Measurements from ENCODE around the gene DGUOK. TPM values are rescaled to one million over a fixed set of nuclear protein-coding genes. Genes with fewer than 3 reads are reported as not detected.
"Not testable (repeated sequence)": the region's sequence is repeated elsewhere in the genome, so short reads cannot be mapped to it uniquely, and the experiment has no call there.

DGUOK gene
- 62.9 and 64.2 TPM in 2 replicates for total RNA-seq

GRCh38 chr2:73926493-73927327, at the start of gene DGUOK:
TSS of gene DGUOK (plus strand) at chr2:73926880. CDS start at chr2:73926911, 31 bp downstream.
- intact Hi-C loops (cut with micrococcal nuclease), result loop anchor here (1.0 to 10.0 kb wide), 22 partner anchors 18 to 908 kb away; partner anchors contain the start of genes ALMS1, AUP1, BOLA3 and C2orf81

- intact Hi-C loops (cut with micrococcal nuclease), result no loop called here
Measured at GRCh38 chr2:73877071-73877802, 49.4 kb upstream of the DGUOK start.

DNA sequence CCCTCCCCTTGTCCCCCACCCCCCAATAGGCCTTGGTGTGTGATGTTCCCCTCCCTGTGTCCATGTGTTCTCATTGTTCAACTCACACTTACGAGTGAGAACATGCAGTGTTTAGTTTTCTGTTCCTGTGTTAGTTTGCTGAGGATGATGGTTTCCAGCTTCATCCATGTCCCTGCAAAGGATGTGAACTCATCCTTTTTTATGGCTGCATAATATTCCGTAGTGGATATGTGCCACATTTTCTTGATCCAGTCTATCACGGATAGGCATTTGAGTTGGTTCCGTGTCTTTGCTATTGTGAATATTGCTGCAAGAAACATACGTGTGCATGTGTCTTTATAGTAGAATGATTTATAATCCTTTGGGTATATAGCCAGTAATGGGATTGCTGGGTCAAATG, 48.7 kb upstream of the DGUOK start:
- intact Hi-C loops (cut with micrococcal nuclease), result not testable (repeated sequence)

DNA sequence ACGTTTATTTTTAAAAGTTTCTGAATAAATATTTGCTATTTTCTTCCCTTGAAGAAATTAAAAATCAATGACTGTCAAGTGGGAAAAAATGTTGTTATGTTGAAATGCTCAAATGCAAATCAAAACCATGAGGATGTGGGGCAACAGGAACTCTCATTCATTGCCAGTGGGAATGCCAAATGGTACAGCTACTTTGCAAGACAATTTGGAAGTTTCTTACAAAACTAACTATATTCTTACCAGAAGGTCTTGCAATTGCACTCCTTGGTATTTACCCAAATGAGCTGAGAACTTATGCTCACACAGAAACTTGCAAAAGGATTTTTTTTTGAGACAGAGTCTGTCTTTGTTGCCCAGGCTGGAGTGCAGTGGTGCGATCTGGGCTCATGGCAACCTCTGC, 41.3 kb upstream of the DGUOK start:
- intact Hi-C loops (cut with micrococcal nuclease), result no loop called here

DNA sequence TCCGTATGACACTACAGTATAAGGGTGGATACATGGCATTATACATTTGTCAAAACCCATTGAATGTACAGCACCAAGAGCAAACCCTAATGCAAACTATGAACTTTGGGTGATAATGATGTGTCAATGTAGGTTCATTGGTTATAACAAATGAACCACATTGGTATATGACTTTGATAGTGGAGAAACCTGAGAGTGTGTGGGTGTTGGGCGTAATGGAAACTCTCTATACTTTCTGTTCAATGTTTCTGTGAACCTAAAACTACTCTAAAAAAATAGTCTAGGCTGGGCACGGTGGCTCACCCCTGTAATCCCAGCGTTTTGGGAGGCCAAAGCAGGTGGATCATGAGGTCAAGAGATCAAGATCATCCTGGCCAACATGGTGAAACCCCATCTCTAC, 40.3 kb upstream of the DGUOK start:
- intact Hi-C loops (cut with micrococcal nuclease), result no loop called here

GRCh38 chr2:73887596-73888353, 38.9 kb upstream of the DGUOK start:
- intact Hi-C loops (cut with micrococcal nuclease), result not testable (repeated sequence)

GRCh38 chr2:73888388-73888787, 38.3 kb upstream of the DGUOK start:
- intact Hi-C loops (cut with micrococcal nuclease), result no loop called here

DNA sequence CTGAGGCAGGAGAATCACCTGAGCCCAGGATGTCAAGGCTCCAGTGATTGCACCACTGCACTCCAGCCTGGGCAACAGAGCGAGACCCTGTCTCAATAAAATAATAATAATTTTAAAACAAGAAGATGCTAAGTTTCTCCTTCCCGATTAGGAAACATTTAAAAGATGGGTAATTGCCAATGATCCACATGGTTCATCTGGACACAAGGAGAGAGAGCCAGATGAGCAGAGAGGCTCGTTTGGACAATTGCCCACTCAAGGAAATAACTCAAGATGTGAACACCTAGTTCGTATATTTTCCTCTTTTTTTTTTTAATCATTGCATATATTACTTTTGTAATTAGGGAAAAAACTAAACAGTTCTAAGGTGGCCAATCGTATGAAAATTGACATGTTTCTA, 37.5 kb upstream of the DGUOK start:
- intact Hi-C loops (cut with micrococcal nuclease), result no loop called here

DNA sequence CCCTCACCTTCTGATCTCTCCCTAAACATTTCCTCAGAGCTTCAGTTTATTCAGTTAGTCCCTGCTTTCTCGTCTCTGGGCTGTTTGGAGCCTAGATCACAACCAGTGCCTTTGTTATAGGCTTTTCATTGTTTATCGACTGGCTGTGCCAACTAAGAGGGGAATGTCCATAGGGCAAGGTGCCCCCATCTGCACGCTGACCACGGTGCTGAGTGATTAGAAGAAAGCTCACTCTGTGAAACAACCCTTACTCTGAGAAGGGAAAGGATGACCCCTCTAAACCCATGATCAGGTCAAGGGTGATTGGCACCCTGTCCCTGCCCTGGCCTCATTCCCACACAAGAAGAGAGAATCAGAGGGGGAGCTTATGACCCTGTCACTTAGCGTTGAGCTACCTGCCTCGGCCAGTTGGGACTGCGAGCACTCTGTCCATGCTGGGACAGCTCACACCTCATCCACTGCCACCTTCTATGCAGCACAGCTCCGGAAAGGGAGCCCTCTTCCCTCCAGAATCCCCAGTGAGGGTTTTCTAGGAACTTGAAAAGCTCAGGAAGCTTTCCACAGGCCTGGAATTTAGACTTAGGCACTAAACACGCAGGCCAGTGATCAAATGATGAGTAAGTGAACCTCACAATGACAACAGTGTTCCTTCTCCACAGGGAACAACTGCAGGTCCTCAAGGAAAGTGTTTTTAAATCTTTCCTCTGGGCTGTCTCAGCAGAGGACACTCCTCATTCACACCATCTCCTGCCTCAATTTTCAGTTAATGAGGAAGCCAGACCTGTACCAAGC, 36.2 kb upstream of the DGUOK start:
- intact Hi-C loops (cut with micrococcal nuclease), result no loop called here

GRCh38 chr2:73891276-73891901, 35.3 kb upstream of the DGUOK start:
- intact Hi-C loops (cut with micrococcal nuclease), result no loop called here

DNA sequence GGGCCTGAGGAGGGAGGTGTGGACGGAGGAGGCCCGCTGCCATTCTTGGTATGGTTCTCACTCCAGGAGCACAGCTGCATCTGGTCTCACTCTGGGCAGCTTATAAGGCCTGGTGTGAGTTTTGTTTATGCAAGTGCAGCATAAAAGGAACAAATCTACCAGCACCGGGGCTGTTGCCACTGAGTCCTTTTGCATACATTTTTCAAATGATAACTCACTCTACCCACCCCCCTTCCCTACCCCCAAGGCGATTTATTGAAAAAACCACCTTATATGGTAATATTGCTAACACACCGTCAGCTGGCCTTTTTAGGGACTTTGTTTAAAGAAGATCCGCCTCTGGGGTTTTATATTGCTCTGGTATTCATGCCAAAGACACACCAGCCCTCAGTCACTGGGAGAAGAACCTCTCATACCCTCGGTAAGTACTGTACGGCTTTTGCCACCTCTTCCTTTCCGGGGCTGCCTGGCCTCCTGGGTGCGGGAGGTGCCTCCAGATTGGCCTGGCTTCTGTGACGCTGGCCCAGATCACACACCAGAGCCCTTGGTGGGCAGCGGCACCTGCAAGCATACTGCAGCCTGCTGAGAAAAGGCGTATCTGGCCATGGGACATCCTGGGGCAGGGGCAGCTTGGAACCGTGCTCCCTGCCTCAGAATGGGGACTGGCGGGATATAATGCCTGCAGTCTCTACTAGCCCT, 33.9 kb upstream of the DGUOK start, which contains the start of gene ACTG2:
ACTG2 (plus strand) TSS at position 378 of the 699 bp plus-strand sequence. CDS start 8,304 bp downstream, outside the sequence.
- intact Hi-C loops (cut with micrococcal nuclease), result no loop called here

- intact Hi-C loops (cut with micrococcal nuclease), result no loop called here
Measured at GRCh38 chr2:73893764-73894474, 32.8 kb upstream of the DGUOK start.

DNA sequence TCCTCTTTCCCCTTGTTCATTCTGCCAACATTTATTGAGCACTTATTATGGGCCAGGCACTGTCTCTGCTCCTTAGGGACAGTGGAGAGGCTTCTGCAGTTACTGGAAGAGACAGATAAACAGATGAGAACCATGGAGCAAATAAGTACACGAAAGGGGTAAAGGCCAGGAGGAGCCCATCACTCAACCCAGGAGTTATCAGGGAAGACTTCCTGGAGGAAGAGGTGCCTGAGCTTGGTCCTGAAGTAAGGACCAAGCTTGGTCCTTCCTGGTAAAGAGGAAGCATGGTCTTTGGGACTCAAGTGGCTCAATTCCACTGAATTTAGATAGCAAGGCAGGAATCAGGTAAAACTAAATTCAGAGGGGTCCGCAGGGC, 32.2 kb upstream of the DGUOK start:
- intact Hi-C loops (cut with micrococcal nuclease), result no loop called here

GRCh38 chr2:73894877-73895276, 31.8 kb upstream of the DGUOK start:
- intact Hi-C loops (cut with micrococcal nuclease), result loop anchor here (5.0 kb wide), 1 partner anchor 38 kb away; no protein-coding TSS in a partner anchor

DNA sequence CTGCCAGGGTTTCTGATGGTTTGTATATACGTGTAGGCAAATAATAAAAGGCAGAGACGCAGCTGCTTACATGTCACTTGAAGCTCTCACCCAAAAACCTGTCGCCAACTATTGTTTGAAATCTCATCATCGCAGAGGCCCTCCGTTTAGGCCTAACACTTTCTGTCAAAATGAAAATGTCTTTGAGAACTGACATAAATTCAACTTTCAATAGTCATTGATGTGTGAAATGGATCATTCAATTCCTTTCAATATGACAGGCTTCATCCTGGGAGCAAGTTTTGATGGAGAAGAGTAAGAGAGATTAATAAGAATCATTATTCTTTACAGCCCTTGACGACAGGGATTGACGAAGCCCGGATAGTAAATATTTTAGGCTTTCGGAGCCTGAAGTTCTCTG, 31.2 kb upstream of the DGUOK start:
- intact Hi-C loops (cut with micrococcal nuclease), result loop anchor here (5.0 kb wide), 1 partner anchor 38 kb away; no protein-coding TSS in a partner anchor

DNA sequence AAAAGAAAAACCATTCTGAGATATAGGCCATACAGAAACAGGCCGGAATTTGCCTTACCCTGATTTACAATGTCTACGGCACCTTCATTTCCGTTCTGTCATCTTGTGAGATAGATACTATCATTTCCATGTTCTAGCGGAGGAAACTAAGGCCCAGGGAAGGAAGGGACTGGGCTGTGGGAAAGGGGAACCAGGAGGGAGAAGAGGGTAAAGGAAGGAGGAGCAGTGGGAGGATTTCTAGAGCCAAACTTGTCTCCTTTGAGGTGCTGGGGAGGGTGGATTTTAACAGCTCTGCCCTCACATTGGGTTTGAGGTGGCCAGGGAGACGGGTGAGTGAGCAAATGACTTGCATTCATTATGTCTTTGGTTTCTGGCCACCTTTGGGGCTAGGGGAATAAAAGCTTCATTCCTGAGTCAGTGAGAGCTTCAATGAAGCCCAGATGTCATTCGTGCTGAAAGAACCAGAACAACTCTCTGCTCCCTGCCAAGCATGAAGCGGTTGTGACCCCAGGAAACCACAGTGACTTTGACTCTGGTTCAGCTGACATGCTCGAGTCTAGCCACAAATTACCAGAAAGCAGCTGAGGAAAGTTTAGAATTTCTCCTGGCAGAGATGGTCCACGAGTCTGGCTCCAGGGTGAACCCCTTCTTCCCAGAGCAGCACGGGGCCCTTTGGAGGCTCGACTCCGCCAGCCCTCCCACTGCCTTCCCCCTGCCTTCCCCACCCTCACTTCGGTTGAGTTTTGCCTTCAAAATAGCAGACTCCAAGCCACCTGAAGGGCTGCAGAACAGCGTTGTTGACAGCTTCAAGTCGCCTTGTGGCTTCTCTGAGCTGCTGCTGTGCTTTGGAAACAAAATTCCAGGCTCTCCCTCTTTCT, 30.1 kb upstream of the DGUOK start:
- intact Hi-C loops (cut with micrococcal nuclease), result loop anchor here (2.0 to 5.0 kb wide), 2 partner anchors 30 to 39 kb away; partner anchors contain the start of gene DGUOK

GRCh38 chr2:73897240-73897583, 29.5 kb upstream of the DGUOK start:
- intact Hi-C loops (cut with micrococcal nuclease), result loop anchor here (2.0 to 5.0 kb wide), 2 partner anchors 30 to 40 kb away; partner anchors contain the start of gene DGUOK

- intact Hi-C loops (cut with micrococcal nuclease), result loop anchor here (2.0 to 5.0 kb wide), 2 partner anchors 29 to 41 kb away; partner anchors contain the start of gene DGUOK
Measured at GRCh38 chr2:73897934-73898333, 28.7 kb upstream of the DGUOK start.

Data from T-helper 1 cell treated with Interleukin-12 subunit alpha and Interleukin-12 subunit beta and Interleukin-4 antibody, amounts not matched to agents 30 ng/mL and 1 ng/mL, for 36 hours (primary cell).